Hematopoietic multipotent progenitor cell treated with erythropoietin and hydrocortisone succinate and interleukin-3 and kit ligand, for 8 days (in vitro differentiated cells): ENCODE data around the gene TLE4.
"Not testable (repeated sequence)": the region's sequence is repeated elsewhere in the genome, so short reads cannot be mapped to it uniquely, and the experiment has no call there.

Experiments
- DNase-seq: peaks from one replicate; pipeline ENCODE4 v3.0.0-alpha.2; 2015

The TLE4 gene

GRCh38 chr9:79751895-79752466 is 180.2 kb downstream of the TLE4 start:
- not testable (repeated sequence) for DNase-seq

- DNase-seq: no peak
Observed at GRCh38 chr9:79756414-79756813, 184.6 kb downstream of the TLE4 start.

- no peak for DNase-seq
Observed at GRCh38 chr9:79757074-79757473, 185.3 kb downstream of the TLE4 start.

- DNase-seq: no peak
Observed at GRCh38 chr9:79757881-79758669, 186.3 kb downstream of the TLE4 start.

- no peak for DNase-seq
Observed at GRCh38 chr9:79759460-79759859, 187.7 kb downstream of the TLE4 start.

GRCh38 chr9:79762070-79762469 is 190.3 kb downstream of the TLE4 start:
- no peak for DNase-seq

GRCh38 chr9:79763671-79764285 is 192.0 kb downstream of the TLE4 start:
- DNase-seq: no peak

- no peak for DNase-seq
Observed at GRCh38 chr9:79764374-79764773, 192.6 kb downstream of the TLE4 start.

- DNase-seq: no peak
Observed at GRCh38 chr9:79765466-79765865, 193.7 kb downstream of the TLE4 start.

- no peak for DNase-seq
Observed at GRCh38 chr9:79766091-79766490, 194.3 kb downstream of the TLE4 start.

- no peak for DNase-seq
Observed at GRCh38 chr9:79768194-79768593, 196.4 kb downstream of the TLE4 start.

- no peak for DNase-seq
Observed at GRCh38 chr9:79769476-79770275, 197.9 kb downstream of the TLE4 start.

- DNase-seq: no peak
Observed at GRCh38 chr9:79774356-79774755, 202.6 kb downstream of the TLE4 start.
